Measurements from ENCODE around the gene AHI1.
"Not testable (repeated sequence)": the region's sequence is repeated elsewhere in the genome, so short reads cannot be mapped to it uniquely, and the experiment has no call there.

AHI1 gene

DNA sequence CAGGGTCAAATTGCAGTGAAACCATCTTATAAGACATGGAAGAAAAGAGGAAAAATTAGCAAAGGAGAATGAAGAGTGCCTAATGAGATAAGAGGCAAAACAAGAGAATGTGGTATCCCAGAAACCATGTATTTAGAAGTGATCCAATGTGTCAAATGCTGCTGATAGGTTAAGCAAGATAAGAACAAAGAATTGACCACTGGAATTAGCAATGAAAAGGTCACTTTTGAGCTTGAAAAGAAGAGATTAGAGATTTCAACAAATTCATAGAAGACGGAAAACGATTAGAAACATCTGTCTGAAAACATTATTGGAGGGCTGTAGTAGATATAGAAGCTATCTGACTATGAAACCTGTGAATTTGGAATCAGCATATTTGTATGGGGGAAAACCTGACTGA, 112.2 kb downstream of the AHI1 start:
- DNase-seq, result no peak

DNA sequence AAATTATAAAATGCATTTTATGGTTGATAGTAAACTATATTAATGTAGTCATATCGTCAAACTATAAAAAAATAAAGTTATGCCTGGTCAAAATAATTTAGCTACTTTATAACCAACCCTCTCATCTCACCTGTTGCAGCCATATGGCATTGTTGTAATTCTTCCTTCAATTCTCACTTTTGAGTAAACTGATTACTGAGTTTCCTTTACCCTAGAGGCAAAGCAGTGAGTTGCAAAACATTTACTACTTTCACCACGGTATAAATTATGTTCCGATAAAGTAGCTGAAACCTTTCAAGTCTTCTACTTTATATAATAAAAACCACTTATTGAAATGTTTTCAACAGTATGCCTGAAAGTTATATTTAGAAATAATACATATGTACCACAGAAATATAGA, 113.8 kb downstream of the AHI1 start:
- DNase-seq, result no peak

DNA sequence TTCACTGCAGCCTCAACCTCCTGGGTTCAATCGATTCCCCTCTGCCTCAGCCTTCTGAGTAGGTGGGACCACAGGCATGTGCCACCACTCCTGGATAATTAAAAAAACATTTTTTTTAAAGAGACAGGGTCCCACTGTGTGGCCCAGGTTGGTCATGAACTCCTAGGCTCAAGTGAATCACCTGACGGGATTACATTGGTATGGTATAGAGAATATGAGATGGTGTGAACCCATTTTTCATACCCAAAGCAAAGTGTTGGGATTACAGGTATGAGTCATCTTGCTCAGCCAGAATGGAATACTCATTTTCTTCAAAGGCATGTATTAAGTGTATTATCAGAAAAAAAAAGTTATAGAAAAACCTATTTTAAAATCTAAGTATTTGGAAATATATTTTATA, 114.2 kb downstream of the AHI1 start:
- no peak for DNase-seq

DNA sequence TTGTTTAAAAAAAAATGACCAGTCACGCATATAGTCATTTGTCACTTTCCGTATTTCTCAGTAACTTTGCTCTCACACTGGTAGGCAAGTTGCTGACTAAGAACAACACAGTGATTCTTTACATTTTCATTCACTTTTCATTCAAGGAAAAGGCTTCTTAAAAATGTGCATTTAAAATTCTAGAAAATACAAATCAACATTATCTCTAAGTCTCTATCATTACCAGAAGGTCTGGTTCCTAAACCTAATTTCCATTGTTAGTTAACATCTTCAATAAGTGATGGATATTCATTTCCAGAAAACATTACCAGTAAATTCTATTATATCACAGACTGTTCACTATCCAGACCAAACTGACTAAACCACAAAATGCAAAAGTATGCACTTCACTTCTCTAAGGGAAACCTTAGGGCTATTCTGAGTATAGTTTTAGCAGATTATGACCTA, 115.3 kb downstream of the AHI1 start:
- no peak for DNase-seq

DNA sequence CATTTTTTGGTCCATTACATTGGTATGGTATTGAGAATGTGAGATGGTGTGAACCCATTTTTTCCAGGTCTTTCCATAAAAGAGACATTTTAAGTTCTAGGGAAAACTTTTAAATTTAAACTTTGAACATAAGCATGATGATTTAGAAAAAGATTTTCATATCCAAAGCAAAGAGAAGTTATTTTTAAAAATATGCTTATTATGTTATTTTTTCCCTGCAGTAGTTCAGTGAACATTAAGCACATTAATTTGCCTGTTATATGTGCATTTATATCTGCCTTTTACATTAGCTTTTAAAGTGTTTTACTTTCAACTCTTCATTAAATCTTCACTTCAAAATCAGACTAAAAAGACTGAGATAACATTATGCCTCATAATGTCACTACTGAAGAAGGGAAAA, 116.7 kb downstream of the AHI1 start:
- no peak for DNase-seq

DNA sequence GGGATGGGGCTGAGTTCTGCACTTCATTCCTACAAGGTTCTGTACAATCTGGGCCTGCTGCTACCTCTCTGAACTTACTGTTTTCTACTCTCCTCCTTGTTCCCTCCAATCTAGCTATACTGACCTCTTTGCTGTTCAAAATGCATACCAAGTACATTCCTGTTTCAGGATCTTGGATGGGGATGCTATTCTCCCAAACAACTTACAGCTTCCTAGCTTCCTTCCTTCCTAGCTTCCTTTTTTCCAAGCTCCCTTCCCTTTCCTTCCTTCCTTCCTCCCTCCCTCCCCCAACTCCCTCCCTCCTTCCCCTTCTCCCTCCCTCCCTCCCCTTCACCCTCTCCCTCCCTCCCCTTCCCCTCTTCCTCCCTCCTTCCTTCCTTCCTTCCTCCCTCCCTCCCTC, 117.9 kb downstream of the AHI1 start:
- no peak for DNase-seq

DNA sequence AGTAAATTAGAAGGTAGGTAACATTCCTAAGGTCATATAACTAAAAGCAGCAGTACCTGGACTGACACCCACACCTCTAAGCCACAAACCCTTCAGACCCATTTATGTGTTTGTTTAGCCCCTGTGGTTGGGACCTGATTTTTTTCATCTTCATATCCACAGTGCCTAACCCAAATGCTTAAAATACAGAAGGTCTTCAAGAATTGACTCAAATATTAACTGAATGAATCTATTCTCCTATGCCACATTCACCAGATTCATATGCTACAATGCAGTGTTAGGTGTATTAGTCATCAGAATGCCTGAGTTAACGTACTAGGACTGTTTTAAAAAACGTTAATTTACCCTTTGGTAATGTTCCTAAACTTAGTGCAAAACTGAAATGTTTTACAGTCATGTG, 124.8 kb downstream of the AHI1 start:
- DNase-seq, result no peak

DNA sequence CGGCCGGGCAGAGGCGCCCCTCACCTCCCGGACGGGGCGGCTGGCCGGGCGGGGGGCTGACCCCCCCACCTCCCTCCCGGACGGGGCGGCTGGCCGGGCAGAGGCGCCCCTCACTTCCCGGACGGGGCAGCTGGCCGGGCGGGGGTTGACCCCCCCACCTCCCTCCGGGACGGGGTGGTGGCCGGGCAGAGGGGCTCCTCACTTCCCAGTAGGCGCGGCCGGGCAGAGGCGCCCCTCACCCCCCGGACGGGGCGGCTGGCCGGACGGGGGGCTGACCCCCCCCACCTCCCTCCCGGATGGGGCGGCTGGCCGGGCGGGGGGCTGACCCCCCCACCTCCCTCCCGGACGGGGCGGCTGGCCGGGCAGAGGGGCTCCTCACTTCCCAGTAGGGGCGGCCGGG, 133.9 kb downstream of the AHI1 start:
- DNase-seq, result not testable (repeated sequence)

DNA sequence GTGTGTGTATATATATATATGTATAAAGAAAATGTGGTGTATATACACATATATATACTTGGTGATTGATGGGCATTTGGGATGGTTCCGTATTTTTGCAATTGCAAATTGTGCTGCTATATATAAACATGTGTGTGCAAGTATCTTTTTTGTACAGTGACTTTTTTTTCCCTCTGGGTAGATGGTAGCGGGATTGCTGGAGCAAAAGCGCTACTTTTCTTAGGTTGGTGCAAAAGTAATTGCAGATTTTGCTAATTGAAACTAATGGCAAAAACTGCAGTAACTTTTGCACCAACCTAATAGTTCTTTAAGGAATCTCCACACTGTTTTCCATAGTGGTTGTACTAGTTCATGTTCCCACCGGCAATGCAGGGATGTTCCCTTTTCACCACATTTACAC, 135.4 kb downstream of the AHI1 start:
- DNase-seq, result no peak

DNA sequence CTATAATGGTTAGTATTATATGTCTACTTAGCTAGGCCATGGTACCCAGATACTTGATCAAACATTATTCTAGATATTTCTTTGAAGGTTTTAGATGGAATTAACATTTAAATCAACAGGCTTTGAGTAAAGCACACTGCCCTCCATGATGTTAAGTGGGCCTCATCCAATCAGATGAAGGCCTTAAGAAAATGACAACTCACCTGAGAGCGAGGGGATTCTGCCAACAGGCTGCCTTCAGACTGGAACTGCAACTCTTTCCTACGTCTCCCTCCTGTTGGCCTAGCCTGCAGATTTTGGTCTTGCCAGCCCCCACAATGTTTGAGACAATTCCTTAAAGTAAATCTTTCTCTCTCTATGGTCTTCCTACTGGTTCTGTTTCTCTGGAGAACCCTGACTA, 137.3 kb downstream of the AHI1 start:
- DNase-seq, result no peak

DNA sequence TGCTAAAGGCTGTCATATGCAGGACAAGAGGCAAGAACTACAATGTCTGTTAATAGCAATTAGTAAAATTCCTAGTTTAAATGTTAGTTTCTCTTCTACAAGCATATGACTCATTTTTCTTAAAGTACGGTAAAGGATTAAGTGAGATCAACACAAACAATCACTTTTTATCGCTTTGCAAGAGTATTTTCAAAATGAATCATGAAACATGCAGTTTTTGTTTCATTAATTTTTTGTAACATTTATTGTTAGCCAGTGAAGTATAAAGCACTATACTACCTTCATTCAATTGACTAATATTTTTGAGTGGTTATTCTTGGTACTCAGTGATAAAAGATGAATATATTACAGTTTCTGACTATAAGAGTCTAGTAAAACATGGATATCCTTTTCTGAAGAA, 138.6 kb downstream of the AHI1 start:
- DNase-seq, result no peak

DNA sequence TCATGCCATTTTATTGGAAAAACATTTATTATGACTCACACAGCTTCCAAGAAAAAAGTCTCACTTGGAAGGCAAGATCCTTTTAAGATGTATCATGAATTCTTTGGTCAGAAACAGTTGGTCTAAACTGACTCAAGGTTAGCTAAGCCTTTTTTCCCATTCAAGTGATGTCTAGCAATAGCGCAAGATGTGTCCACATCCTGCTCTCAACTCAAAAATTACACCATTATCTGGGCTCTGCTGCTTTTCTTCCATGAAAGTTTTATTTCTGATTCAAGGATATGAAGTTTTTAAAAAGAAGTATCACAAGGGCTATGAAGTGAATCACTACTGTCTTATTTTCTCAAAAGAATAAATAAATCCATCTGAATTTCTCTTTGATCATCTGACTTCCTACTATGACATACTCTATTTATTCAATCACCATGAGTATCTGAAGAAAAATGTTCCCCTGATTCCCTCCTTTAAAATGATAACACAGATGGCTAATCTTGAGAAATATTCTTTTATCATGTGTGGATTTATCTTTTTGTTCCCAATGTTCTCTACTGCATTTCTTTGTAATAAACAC, 139.2 kb downstream of the AHI1 start:
- DNase-seq, result no peak

DNA sequence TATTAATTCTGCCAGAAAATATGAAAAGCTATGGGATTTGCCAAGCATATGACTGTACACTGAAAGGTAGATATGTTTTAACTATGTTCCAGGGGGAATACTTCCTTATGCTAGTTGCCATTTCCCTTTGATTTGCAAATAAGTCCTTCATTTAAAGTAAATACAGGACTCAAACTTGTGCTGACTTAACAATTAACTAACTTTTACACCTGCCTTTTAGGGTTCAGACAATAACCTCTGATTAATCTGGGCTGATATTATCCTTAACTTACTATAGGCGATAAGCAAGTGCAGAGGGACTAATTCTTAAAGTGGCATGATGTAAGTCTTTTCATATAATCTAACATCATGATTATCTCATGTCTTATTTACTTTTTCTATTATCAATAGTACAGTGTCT, 143.1 kb downstream of the AHI1 start:
- no peak for DNase-seq

DNA sequence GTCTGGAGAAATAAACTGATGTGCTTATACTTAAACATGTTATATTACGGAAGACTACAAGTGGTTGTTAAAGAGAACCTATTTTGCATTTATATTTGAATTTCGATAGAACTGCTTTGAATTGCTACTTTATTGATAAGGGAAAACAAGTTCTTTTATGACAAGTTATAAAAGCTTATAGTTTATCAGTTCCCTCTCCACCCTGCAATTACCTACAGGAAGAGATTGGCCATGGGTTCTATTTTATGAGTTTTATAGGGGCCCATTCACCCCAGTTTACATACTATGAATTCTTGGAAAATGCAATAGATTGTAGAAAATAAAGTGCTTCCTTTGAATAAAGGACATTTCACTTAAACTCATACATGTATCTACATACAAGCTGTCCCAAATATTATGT, 144.4 kb downstream of the AHI1 start:
- no peak for DNase-seq

DNA sequence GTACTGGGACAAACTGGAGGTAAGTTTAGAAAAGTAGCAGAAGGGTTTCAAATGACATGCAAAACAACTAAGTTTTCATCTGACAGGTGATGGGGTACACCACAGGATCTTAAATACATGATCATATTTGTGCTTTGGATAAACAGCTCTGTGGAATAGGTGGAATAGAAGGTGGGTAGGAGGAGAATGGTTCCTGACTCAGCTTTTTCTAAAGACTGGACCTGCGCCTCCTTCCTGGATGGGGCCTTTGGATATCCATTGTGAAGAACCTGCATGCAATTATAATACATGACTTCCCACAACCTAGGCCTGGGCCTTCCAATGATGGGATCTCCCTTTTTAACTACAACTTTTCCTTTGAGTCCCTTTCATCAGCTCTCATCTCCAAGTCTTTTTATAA, 145.9 kb downstream of the AHI1 start:
- DNase-seq, result no peak

DNA sequence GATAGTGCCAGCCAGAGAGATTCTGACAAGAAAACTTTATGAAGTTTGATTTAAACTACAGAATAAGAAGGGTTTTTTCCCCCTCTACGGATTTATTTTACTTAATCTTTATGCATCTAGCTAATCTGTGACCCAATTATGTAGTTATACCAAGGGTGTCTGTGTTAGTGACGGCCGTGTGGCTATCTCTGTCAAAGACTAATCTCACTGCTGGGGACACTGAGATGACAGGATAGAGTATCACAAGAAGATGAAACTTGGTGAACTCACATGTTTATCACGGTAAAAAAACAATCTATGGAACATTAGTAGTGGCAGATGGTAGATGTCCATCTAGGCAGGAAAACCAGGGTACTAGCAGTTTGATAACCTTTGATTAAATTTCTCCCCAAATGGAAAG, 149.7 kb downstream of the AHI1 start:
- DNase-seq, result no peak

DNA sequence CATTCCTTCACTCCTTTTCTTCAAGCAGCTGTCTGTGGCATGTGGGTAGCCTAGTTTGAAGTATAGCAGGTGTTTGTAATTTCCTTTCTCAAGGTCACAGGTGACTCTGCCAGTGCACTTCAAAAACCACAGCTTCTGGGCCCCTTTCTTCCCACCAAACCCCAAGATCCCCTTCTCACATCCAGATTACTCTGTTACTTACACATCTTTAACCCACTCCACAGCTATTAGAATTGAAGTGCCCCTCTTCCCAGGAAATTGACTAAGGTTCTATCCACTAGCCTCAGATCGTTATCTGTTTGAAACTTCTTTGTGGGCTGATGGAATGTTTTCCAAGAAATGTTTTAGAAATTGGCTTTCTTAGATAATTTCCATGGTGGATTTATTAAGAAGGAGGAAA, 150.8 kb downstream of the AHI1 start:
- DNase-seq, result no peak

DNA sequence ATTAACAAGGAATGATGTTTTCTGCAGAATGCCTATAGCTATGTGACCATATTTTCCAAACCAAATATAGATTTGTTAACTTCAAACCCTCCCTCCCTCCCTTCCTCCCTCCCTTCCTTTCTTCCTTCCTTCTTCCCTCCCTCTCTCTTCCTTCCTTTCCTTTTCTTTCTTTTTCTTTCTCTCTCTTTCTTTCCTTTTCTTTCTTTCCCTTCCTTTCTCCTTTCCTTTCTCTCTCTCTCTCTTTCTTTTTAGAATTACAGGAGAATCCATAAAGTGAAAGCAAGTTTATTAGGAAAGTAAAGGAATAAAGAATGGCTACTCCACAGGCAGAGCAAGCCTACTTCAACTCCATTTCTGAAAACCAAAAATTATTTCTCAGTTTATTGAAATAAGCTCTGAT, 153.0 kb downstream of the AHI1 start:
- no peak for DNase-seq

DNA sequence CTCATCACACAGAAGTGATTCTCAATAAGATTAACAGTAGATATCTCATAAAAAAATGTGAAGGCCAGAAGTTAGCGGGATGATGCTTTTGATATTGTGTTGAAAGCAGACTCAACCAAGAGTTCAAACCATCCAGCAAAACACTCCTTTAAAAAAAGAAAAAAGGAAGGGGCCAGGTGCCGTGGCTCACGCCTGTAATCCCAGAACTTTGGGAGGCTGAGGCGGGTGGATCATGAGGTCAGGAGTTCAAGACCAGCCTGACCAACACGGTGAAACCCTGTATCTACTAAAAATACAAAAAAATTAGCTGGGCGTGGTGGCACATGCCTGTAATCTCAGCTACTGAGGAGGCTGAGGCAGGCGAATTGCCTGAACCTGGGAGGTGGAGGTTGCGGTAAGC, 157.6 kb downstream of the AHI1 start:
- not testable (repeated sequence) for DNase-seq

DNA sequence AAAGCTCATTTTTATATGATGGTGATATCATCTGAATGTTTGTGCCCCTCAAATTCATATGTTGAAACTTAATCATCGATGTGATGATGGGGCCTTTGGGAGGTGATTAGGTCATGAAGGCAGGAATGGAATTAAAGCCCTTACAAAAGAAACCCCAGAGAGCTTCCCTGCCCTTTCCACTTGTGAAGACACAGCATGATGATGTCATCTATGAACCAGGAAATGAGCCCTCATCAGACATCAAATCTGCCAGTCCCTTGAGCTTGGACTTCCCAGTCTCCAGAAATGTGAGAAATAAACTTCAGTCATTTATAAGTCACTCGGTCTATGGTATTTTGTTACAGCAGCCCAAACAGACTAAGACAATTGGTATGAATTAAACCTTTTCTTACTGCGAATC, 163.4 kb downstream of the AHI1 start:
- no peak for DNase-seq

DNA sequence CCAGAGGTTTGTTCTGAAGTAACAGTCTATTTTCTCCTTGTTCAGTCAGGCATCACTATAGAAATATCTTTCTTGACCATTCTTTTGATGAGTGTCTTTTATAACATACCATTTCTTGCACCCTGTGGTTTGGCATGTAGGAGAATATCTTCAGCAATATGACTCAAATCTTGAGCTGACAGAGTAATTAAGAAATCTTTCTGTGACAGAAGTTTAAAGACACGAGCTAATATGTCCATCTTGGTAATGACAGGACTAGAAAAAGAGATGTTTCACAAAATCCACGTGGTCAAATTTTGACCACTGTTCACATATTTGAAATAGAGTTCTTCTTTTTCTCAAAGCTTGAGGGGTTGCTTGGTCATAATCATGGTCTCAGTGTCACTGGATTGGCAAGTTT, 166.5 kb downstream of the AHI1 start:
- DNase-seq, result no peak

DNA sequence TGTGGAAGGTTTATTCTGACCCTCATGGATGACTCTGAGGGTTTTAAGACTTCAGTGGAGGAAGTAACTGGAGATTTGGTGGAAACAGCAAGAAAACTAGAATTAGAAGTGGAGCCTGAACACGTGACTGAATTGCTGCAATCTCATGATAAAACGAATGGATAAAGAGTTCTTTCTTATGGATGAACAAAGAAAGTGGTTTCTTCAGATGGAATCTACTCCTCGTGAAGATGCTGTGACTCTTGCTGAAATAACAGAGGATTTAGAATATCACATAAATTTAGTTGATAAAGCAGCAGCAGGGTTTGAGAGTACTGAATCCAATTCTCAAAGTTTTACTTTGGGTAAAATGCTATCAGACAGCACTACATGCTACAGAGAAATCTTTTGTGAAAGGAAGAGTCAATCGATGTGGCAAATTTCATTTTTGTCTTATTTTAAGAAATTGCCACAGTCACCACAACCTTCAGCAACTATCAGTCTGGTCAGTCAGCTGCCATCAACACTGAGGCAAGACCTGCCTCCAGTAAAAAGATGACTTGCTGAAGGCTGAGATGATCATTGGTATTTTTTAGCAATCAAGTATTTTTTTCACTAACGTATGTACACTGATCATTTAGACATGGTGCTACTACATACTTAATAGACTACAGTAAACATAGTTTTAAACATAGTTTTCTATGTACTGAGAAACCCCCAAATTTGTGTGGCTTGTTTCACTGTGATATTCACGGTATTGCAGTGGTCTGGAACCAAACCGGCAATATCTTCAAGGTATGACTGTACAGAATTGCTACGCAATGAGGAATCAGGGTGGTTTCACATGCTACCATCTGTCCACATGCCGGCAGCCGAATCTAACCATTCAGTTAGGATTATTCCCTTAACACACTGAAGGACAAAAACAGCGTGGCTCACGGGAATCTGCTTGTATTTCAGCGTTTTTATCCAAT, 167.4 kb downstream of the AHI1 start:
- DNase-seq, result no peak

DNA sequence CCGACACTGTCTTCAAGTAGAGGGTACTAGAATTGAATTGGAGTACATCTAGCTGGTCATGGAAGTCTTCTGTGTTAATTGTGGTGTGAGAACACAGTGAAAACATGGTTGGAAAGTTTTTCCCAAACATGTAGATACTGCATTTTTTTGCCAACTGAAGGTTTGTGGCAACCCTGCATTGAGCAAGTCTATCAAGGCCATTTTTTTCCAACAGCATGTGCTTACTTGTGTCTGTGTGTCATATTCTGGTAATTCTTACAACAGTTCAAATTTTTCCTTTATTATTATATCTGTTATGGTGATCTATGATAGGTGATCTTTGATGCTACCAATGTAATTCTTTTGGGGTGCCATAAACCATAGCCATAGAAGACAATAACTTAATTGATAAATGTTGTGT, 169.4 kb downstream of the AHI1 start:
- no peak for DNase-seq

DNA sequence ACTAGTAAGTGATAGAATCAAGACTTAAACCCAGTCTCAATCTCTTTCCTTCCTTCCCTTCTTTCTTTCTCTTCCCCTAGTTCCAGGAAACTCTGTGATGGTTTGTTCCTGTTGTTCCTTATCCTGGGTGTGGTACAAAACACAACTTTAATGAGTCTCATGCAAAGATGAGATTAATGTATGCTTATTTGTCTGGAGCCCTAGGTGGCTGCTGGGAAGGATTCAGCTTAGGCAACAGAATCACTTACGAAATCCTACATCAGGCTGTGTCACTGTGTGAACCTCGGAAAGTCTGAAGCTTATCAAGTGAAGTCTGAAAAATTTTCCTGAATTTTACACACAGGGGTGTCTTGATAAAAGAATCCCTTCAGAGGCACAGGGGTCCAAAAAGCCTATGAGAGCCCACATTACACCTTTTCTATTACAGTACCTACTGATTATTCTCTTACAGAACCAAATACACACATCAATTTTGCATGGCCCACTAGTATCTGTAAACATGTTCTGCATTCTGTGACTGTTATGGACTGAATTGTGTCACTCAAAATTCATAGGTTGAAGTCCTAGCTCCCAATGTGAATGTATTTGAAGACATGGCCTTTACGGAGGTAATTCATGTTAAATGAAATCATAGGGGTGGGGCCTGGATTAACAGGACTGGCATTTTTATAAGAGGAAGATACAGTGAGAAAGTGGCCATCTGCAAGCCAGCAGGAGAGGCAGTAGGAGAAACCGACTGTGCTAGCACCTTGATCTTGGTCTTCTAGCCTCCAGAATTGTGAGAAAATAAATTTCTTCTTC, 171.7 kb downstream of the AHI1 start:
- no peak for DNase-seq

All from effector CD4-positive, alpha-beta T cell (primary cell).